Liver (tissue), 9 donors: ENCODE data around the gene PLXDC1. TPM values are rescaled to one million over a fixed set of nuclear protein-coding genes. Genes with fewer than 3 reads are reported as not detected.
"Not testable (repeated sequence)": the region's sequence is repeated elsewhere in the genome, so short reads cannot be mapped to it uniquely, and the experiment has no call there.

Experiments
- DNase-seq: peaks from one replicate; pipeline ENCODE4 v3.0.0-alpha.2; 2017; ENCODE audit warnings: low spot score
- H3K27ac ChIP-seq, 2 donors: one replicate each; pipeline ENCODE4 v1.7.0; 2013; ENCODE audit warnings: inconsistent platforms in 2 of 2, low read length in 2 of 2, control low read depth in 1 of 2, low read depth in 1 of 2, mild to moderate bottlenecking in 1 of 2
- H3K27me3 ChIP-seq, 4 donors: one replicate each; pipeline versions ENCODE4 v1.6.1 to v1.7.0; 2013; ENCODE audit warnings: low read length in 3 of 4, inconsistent platforms in 1 of 4, mild to moderate bottlenecking in 1 of 4, moderate library complexity in 1 of 4; ENCODE audit not compliant: control insufficient read depth in 4 of 4, insufficient read depth in 4 of 4
- H3K36me3 ChIP-seq, 4 donors: one replicate each; pipeline versions ENCODE4 v1.6.1 to v1.7.0; 2013; ENCODE audit warnings: low read length in 3 of 4, mild to moderate bottlenecking in 3 of 4, low read depth in 1 of 4, moderate library complexity in 1 of 4; ENCODE audit not compliant: control insufficient read depth in 4 of 4, insufficient read depth in 3 of 4
- H3K4me1 ChIP-seq, 4 donors: one replicate each; pipeline versions ENCODE4 v1.6.1 to v1.7.0; 2013; ENCODE audit warnings: low read length in 3 of 4, mild to moderate bottlenecking in 3 of 4, moderate library complexity in 1 of 4; ENCODE audit not compliant: control insufficient read depth in 4 of 4, insufficient read depth in 4 of 4
- H3K4me3 ChIP-seq, 3 donors: one replicate each; pipeline versions ENCODE4 v1.6.1 to v1.7.0; 2013; ENCODE audit warnings: low read length in 3 of 3, control low read depth in 1 of 3, low read depth in 1 of 3, mild to moderate bottlenecking in 1 of 3
- H3K9ac ChIP-seq, 2 donors: one replicate each; pipeline ENCODE4 v1.7.0; 2013; ENCODE audit warnings: low read length in 2 of 2, mild to moderate bottlenecking in 2 of 2, moderate library complexity in 2 of 2, control low read depth in 1 of 2, low read depth in 1 of 2
- H3K9me3 ChIP-seq, 4 donors: one replicate each; pipeline versions ENCODE4 v1.6.1 to v1.7.0; 2013; ENCODE audit warnings: low read length in 3 of 4; ENCODE audit not compliant: control insufficient read depth in 4 of 4
- ATF3 ChIP-seq: IDR thresholded peaks from 2 replicates; pipeline ENCODE4 v1.6.1; 2016; ENCODE audit warnings: antibody characterized with exemption
- CTCF ChIP-seq: fragments of 150-350 bp; IDR thresholded peaks from 2 replicates; pipeline ENCODE4 v1.5.1; 2017; ENCODE audit warnings: improper control_type of control experiment, low read depth, low read length; ENCODE audit not compliant: missing input control
- EGR1 ChIP-seq, 2 donors: IDR thresholded peaks; 2 replicates each; pipeline ENCODE4 v1.6.1; 2016 to 2018; ENCODE audit warnings: antibody characterized with exemption in 2 of 2, low read depth in 2 of 2
- FOXA1 ChIP-seq: IDR thresholded peaks from 2 replicates; pipeline ENCODE4 v1.6.1; 2016; ENCODE audit warnings: antibody characterized with exemption
- GABPA ChIP-seq, 2 donors: IDR thresholded peaks in 1 of 2; conservative IDR thresholded peaks in 1 of 2; 2 replicates each; pipeline ENCODE4 v1.6.1; 2016; ENCODE audit warnings: antibody characterized with exemption in 2 of 2, mild to moderate bottlenecking in 1 of 2, moderate library complexity in 1 of 2
- HNF4A ChIP-seq, 2 donors: conservative IDR thresholded peaks; 2 replicates each; pipeline ENCODE4 v1.6.1; 2016; ENCODE audit warnings: antibody characterized with exemption in 2 of 2, mild to moderate bottlenecking in 2 of 2
- HNF4G ChIP-seq: IDR thresholded peaks from 2 replicates; pipeline ENCODE4 v1.6.1; 2016; ENCODE audit warnings: antibody characterized with exemption
- JUND ChIP-seq, 2 donors: IDR thresholded peaks; 2 replicates each; pipeline ENCODE4 v1.6.1; 2016; ENCODE audit warnings: antibody characterized with exemption in 2 of 2
- MAX ChIP-seq: IDR thresholded peaks from 2 replicates; pipeline ENCODE4 v1.6.1; 2016; ENCODE audit warnings: antibody characterized with exemption
- NR2F2 ChIP-seq: IDR thresholded peaks from 2 replicates; pipeline ENCODE4 v1.6.1; 2016; ENCODE audit warnings: antibody characterized with exemption
- RAD21 ChIP-seq, 2 donors: IDR thresholded peaks; 2 replicates each; pipeline ENCODE4 v1.6.1; 2016; ENCODE audit warnings: antibody characterized with exemption in 2 of 2, mild to moderate bottlenecking in 2 of 2
- REST ChIP-seq: IDR thresholded peaks from 2 replicates; pipeline ENCODE4 v1.6.1; 2016; ENCODE audit warnings: antibody characterized with exemption, mild to moderate bottlenecking
- SP1 ChIP-seq: IDR thresholded peaks from 2 replicates; pipeline ENCODE4 v1.6.1; 2018; ENCODE audit warnings: antibody characterized with exemption, mild to moderate bottlenecking
- ZBTB33 ChIP-seq: IDR thresholded peaks from 2 replicates; pipeline ENCODE4 v1.6.1; 2016; ENCODE audit warnings: antibody characterized with exemption
- WGBS: extraction: QIAGEN DNeasy Blood & Tissue Kit; methylation state at CpG from one replicate; pipeline ENCODE4 v1.1.7; 2013; 5-methylcytosine and 5-hydroxymethylcytosine counted together
- polyA plus RNA-seq, 2 donors: library from polyadenylated mRNA; stranded (reverse) in 1 of 2; unstranded in 1 of 2; fragments of 200-250 nt in 1 of 2; fragments of >200 nt in 1 of 2; fragmentation: Nextera tagmentation in 1 of 2; extraction: Ambion mirVana in 1 of 2; gene quantifications; one replicate each; pipeline versions ENCODE4 v1.2.1 to v1.2.3, GENCODE V29; 2013 to 2015
- total RNA-seq, 2 donors: library from RNA; depleted of rRNA; stranded (reverse); fragments of >200 nt; gene quantifications; one replicate each; pipeline ENCODE4 v1.2.3, GENCODE V29; 2014
- donor health status: healthy.
- donor health status: healthy.
- donor health status: healthy.
- donor health status: healthy.
- donor health status: healthy.

PLXDC1 gene
- total and polyA plus RNA-seq, 4 donors: 0.14 to 0.84 (median 0.30) TPM

- 87% methylated on average over 11 of the region's 11 CpGs for WGBS
- no peak for TF ChIP-seq NR2F2
- no peak for TF ChIP-seq GABPA (IDR thresholded peaks at IDR 0.05 in 1 of 2, conservative IDR thresholded peaks at IDR 0.05 in 1 of 2)
- no peak overlapping the region for H3K27ac ChIP-seq
Measured at GRCh38 chr17:39057701-39058206, 93.7 kb downstream of the PLXDC1 start.

GRCh38 chr17:39054111-39054645, 97.3 kb downstream of the PLXDC1 start:
- H3K4me1 ChIP-seq: peaks cover 3 to 23% (median 17%) of the 10 kb centered on the region in 4 donors
- H3K9ac ChIP-seq: no peak overlapping the region
- H3K27me3 ChIP-seq: no peaks in the 10 kb centered on the region
- H3K27ac ChIP-seq: no peak overlapping the region
- H3K4me3 ChIP-seq: no peak overlapping the region
- 61% methylated on average over 2 of the region's 2 CpGs for WGBS
- no peak for TF ChIP-seq SP1
- no peak for TF ChIP-seq MAX
- TF ChIP-seq ATF3: no peak
- TF ChIP-seq GABPA (IDR thresholded peaks at IDR 0.05 in 1 of 2, conservative IDR thresholded peaks at IDR 0.05 in 1 of 2): no peak
- no peak for TF ChIP-seq REST
- TF ChIP-seq HNF4A (conservative IDR thresholded peaks at IDR 0.05): no peak
- TF ChIP-seq NR2F2: no peak
- no peak for TF ChIP-seq ZBTB33
- no peak for TF ChIP-seq EGR1 (IDR thresholded peaks at IDR 0.05; ENCODE audit: low read depth in 2 of 2)
- no peak for TF ChIP-seq HNF4G
- TF ChIP-seq CTCF: no peak
- no peak for TF ChIP-seq JUND (IDR thresholded peaks at IDR 0.05)
- TF ChIP-seq FOXA1: no peak
- TF ChIP-seq RAD21 (IDR thresholded peaks at IDR 0.05): no peak
- DNase-seq: no peak
- H3K36me3 ChIP-seq: no peaks in the 10 kb centered on the region
- H3K9me3 ChIP-seq: no peaks in the 10 kb centered on the region

More at GRCh38 chr17:39057701-39058206, 93.7 kb downstream of the PLXDC1 start:
- Histone ChIP-seq H3K36me3 (no peaks in the 10 kb centered on the region), H3K9ac (no peak overlapping the region), H3K4me3 (no peak overlapping the region), H3K9me3 (no peaks in the 10 kb centered on the region), H3K4me1 (peaks cover 3 to 23% (median 17%) of the 10 kb centered on the region in 4 donors), H3K27me3 (no peaks in the 10 kb centered on the region)
- DNase-seq: no peak

- not testable (repeated sequence) for H3K4me1 ChIP-seq, H3K27me3 ChIP-seq, H3K9ac ChIP-seq, H3K27ac ChIP-seq, H3K9me3 ChIP-seq, H3K36me3 ChIP-seq, H3K4me3 ChIP-seq, DNase-seq
- 85% methylated on average over 3 of the region's 3 CpGs for WGBS
Measured at GRCh38 chr17:39052423-39052822, 99.0 kb downstream of the PLXDC1 start.
